ENCODE results near the gene PRDX4.

Gene PRDX4

DNA sequence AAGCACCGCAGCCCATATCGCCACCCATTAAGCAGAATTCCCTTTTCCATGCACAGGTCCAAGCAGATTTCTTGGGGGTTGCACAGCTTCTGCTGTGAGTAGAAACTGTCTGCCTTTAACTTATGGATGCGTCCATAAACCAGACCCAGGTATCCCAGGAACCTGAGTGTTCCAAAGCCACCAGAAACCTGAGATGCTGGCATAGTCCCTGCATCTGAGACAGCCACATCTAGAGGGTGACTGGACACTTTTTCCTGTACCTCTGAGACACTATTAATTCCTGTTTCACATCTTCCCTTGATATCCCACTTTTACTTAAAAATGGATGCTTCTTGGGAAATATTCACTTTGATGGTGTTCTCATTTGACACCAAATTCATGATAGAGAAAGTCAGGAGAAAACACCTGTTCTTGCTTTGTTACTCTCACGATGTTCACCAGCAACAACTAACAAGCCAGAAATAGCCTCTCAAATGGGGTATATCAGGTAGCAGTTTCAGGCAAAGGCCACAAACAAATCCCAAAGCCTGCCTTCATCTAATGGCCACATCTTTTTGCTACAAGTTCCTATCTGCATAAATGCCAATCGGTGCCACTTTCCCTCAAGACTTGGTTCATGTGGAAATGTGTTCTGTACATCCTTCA, 45.5 kb upstream of the PRDX4 start:
- Histone ChIP-seq H3K4me3 (ENCODE audit: low read depth, low read length) (no peak overlapping the region), H3K9me3 (ENCODE audit: control insufficient read depth, insufficient read depth, low read depth, low read length) (no peaks in the 10 kb centered on the region), H3K36me3 (ENCODE audit: control insufficient read depth in 2 of 2, insufficient read depth in 1 of 2, low read length in 2 of 2) (no peaks in the 10 kb centered on the region), H3K4me1 (ENCODE audit: control insufficient read depth, insufficient read depth, low read length) (no peaks in the 10 kb centered on the region), H3K27ac (ENCODE audit: extremely low read depth, low read depth, low read length) (no peak overlapping the region)
- CTCF ChIA-PET = no interaction called here
- POLR2A ChIA-PET = no interaction called here
- TF ChIP-seq ZEB2 (tag by site-specific recombination; IDR thresholded peaks at IDR 0.05) (no peak), SETDB1 (IDR thresholded peaks at IDR 0.05; ENCODE audit: insufficient read length, low read length) (no peak), SCRT1 (tag by site-specific recombination; IDR thresholded peaks at IDR 0.05; ENCODE audit: borderline replicate concordance) (no peak), SP3 (tag by site-specific recombination; IDR thresholded peaks at IDR 0.05) (no peak), ZNF24 (tag by site-specific recombination; IDR thresholded peaks at IDR 0.05) (no peak), WT1 (tag by site-specific recombination; IDR thresholded peaks at IDR 0.05) (no peak), ZNF626 (tag by site-specific recombination; IDR thresholded peaks at IDR 0.05) (no peak), ZNF169 (tag by site-specific recombination; IDR thresholded peaks at IDR 0.05) (no peak)

DNA sequence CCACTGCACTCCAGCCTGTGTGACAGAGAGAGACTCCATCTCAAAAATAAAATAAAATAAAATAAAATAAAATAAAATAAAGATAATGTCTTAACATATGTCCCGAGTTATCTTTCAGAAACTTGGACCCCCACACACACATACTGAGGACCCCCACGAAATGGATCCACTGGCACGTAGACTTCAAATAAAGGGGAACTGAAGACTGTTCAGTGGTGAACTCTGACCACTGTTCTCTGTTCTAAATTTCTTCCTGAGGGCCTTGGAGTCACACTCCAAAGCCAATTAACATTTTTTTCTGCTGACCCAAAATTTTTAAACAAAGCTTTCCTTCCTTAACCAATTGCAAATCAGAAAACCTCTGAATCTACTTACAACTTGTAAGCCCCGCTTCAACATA, 43.5 kb upstream of the PRDX4 start:
- TF ChIP-seq ZNF223 (tag by site-specific recombination; IDR thresholded peaks at IDR 0.05) (no peak), ZNF677 (tag by site-specific recombination; IDR thresholded peaks at IDR 0.05) (no peak), ZNF76 (tag by site-specific recombination; IDR thresholded peaks at IDR 0.05; ENCODE audit: borderline replicate concordance, low read depth) (no peak)
- ChIA-PET POLR2A (no interaction called here), CTCF (interaction anchor here (0.6 to 0.9 kb wide), 3 partner anchors 1107 to 1638 kb away, joined by 3 to 6 read pairs (median 3); no protein-coding TSS in a partner anchor)
- Histone ChIP-seq H3K27ac (ENCODE audit: extremely low read depth, low read depth, low read length) (no peak overlapping the region), H3K9me3 (ENCODE audit: control insufficient read depth, insufficient read depth, low read depth, low read length) (no peaks in the 10 kb centered on the region), H3K36me3 (ENCODE audit: control insufficient read depth in 2 of 2, insufficient read depth in 1 of 2, low read length in 2 of 2) (no peaks in the 10 kb centered on the region), H3K4me1 (ENCODE audit: control insufficient read depth, insufficient read depth, low read length) (no peaks in the 10 kb centered on the region), H3K4me3 (ENCODE audit: low read depth, low read length) (no peak overlapping the region)

DNA sequence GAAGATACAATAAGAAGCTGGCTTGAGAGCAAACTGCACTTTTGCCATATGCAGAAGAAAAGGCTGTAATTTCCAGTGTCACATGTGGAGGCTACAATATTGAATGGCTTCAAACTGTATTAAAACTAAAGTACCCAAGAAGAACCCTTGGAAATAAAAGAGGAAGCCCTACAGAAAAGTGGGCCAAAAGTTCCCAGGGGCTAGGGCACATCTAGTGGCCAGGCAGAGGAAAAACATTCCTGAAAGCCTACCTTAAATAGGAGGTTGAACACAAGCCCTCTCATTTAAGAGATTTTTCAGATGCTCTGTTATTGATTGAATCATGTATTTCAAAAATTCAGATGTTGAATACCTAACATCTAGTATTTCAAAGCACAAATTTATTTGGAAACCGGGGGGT, 40.6 kb upstream of the PRDX4 start:
- POLR2A ChIA-PET = no interaction called here

DNA sequence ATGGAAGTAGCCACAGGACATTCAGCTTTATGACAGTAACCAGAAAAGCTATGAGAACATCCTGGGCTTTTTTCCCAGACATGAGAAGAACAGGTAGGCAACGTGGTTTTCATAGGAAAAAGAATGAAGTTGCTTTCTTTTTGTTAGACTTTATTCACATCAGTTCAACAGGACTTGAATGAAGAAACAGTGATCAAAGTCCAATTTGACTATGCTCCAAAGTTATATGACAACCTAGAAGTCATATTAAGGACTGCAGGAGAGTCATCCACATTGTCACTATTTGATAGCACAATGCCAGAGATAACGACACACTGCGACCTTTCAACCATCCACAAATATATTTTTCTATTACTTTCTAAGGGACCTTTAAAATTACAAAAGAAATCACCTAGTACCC, 39.2 kb upstream of the PRDX4 start:
- H3K4me3 ChIP-seq (ENCODE audit: low read depth, low read length) = no peak overlapping the region
- H3K4me1 ChIP-seq (ENCODE audit: control insufficient read depth, insufficient read depth, low read length) = no peaks in the 10 kb centered on the region
- H3K27ac ChIP-seq (ENCODE audit: extremely low read depth, low read depth, low read length) = no peak overlapping the region
- no peaks in the 10 kb centered on the region for H3K9me3 ChIP-seq (ENCODE audit: control insufficient read depth, insufficient read depth, low read depth, low read length)
- H3K36me3 ChIP-seq (ENCODE audit: control insufficient read depth in 2 of 2, insufficient read depth in 1 of 2, low read length in 2 of 2) = no peaks in the 10 kb centered on the region
- TF ChIP-seq ZFP3 (tag by site-specific recombination; IDR thresholded peaks at IDR 0.05; ENCODE audit: low read depth) = no peak
- TF ChIP-seq, protein P1, sequence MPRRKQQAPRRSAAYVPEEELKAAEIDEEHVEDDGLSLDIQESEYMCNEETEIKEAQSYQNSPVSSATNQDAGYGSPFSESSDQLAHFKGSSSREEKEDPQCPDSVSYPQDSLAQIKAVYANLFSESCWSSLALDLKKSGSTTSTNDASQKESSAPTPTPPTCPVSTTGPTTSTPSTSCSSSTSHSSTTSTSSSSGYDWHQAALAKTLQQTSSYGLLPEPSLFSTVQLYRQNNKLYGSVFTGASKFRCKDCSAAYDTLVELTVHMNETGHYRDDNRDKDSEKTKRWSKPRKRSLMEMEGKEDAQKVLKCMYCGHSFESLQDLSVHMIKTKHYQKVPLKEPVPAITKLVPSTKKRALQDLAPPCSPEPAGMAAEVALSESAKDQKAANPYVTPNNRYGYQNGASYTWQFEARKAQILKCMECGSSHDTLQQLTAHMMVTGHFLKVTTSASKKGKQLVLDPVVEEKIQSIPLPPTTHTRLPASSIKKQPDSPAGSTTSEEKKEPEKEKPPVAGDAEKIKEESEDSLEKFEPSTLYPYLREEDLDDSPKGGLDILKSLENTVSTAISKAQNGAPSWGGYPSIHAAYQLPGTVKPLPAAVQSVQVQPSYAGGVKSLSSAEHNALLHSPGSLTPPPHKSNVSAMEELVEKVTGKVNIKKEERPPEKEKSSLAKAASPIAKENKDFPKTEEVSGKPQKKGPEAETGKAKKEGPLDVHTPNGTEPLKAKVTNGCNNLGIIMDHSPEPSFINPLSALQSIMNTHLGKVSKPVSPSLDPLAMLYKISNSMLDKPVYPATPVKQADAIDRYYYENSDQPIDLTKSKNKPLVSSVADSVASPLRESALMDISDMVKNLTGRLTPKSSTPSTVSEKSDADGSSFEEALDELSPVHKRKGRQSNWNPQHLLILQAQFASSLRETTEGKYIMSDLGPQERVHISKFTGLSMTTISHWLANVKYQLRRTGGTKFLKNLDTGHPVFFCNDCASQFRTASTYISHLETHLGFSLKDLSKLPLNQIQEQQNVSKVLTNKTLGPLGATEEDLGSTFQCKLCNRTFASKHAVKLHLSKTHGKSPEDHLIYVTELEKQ (tag by site-specific recombination; IDR thresholded peaks at IDR 0.05; ENCODE audit: borderline replicate concordance) = no peak
- CTCF ChIA-PET = no interaction called here
- POLR2A ChIA-PET = no interaction called here

More for the DNA sequence above, 40.6 kb upstream of the PRDX4 start:
- H3K27ac ChIP-seq (ENCODE audit: extremely low read depth, low read depth, low read length) = no peak overlapping the region
- TF ChIP-seq, protein P2, sequence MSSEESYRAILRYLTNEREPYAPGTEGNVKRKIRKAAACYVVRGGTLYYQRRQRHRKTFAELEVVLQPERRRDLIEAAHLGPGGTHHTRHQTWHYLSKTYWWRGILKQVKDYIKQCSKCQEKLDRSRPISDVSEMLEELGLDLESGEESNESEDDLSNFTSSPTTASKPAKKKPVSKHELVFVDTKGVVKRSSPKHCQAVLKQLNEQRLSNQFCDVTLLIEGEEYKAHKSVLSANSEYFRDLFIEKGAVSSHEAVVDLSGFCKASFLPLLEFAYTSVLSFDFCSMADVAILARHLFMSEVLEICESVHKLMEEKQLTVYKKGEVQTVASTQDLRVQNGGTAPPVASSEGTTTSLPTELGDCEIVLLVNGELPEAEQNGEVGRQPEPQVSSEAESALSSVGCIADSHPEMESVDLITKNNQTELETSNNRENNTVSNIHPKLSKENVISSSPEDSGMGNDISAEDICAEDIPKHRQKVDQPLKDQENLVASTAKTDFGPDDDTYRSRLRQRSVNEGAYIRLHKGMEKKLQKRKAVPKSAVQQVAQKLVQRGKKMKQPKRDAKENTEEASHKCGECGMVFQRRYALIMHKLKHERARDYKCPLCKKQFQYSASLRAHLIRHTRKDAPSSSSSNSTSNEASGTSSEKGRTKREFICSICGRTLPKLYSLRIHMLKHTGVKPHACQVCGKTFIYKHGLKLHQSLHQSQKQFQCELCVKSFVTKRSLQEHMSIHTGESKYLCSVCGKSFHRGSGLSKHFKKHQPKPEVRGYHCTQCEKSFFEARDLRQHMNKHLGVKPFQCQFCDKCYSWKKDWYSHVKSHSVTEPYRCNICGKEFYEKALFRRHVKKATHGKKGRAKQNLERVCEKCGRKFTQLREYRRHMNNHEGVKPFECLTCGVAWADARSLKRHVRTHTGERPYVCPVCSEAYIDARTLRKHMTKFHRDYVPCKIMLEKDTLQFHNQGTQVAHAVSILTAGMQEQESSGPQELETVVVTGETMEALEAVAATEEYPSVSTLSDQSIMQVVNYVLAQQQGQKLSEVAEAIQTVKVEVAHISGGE (tag by site-specific recombination; conservative IDR thresholded peaks at IDR 0.05; ENCODE audit: low read depth) = no peak
- H3K9me3 ChIP-seq (ENCODE audit: control insufficient read depth, insufficient read depth, low read depth, low read length) = no peaks in the 10 kb centered on the region
- CTCF ChIA-PET = interaction anchor here (0.6 to 2.2 kb wide), 2 partner anchors 10 to 298 kb away, joined by 3 to 19 read pairs; no protein-coding TSS in a partner anchor
- H3K36me3 ChIP-seq (ENCODE audit: control insufficient read depth in 2 of 2, insufficient read depth in 1 of 2, low read length in 2 of 2) = no peaks in the 10 kb centered on the region
- no peak overlapping the region for H3K4me3 ChIP-seq (ENCODE audit: low read depth, low read length)
- no peaks in the 10 kb centered on the region for H3K4me1 ChIP-seq (ENCODE audit: control insufficient read depth, insufficient read depth, low read length)

Data from HEK293 (cell line).